Suprapubic skin (tissue), 4 donors: Measurements from ENCODE around the gene CDON. TPM values are rescaled to one million over a fixed set of nuclear protein-coding genes. Genes with fewer than 3 reads are reported as not detected.

ENCODE experiments used
- DNase-seq, 2 donors: peaks; one replicate each; pipeline ENCODE4 v3.0.0-alpha.2; 2019; ENCODE audit warnings: low spot score in 2 of 2
- H3K27ac ChIP-seq: fragments of 200-600 bp; sonication (generic); one replicate; pipeline ENCODE4 v1.5.1; 2019
- H3K27me3 ChIP-seq: fragments of 200-600 bp; sonication (generic); one replicate; pipeline ENCODE4 v1.5.1; 2019
- H3K36me3 ChIP-seq: fragments of 200-600 bp; sonication (generic); one replicate; pipeline ENCODE4 v1.5.1; 2019
- H3K4me1 ChIP-seq: fragments of 200-600 bp; sonication (generic); one replicate; pipeline ENCODE4 v1.5.1; 2019
- H3K4me3 ChIP-seq: fragments of 200-600 bp; sonication (generic); one replicate; pipeline ENCODE4 v1.5.1; 2019; ENCODE audit warnings: mild to moderate bottlenecking
- H3K9me3 ChIP-seq: fragments of 200-600 bp; sonication (generic); one replicate; pipeline ENCODE4 v1.5.1; 2019
- EP300 ChIP-seq: sonication (generic); formaldehyde crosslinking; IDR thresholded peaks from one replicate; pipeline ENCODE4 v1.6.1; 2017; ENCODE audit warnings: antibody characterized with exemption
- POLR2A ChIP-seq, 2 donors: fragments of 450-650 bp; IDR thresholded peaks; one replicate each; pipeline ENCODE4 v1.6.1; 2017; ENCODE audit warnings: antibody characterized with exemption in 2 of 2, mild to moderate bottlenecking in 2 of 2, moderate library complexity in 2 of 2
- POLR2AphosphoS5 ChIP-seq, 3 donors: sonication (generic); formaldehyde crosslinking; IDR thresholded peaks; one replicate each; pipeline ENCODE4 v1.6.1; 2017; ENCODE audit warnings: antibody characterized with exemption in 3 of 3
- WGBS: methylation state at CpG from one replicate; pipeline ENCODE4 v1.1.5; 2018; 5-methylcytosine and 5-hydroxymethylcytosine counted together
- total RNA-seq, 4 donors: library from RNA; depleted of rRNA; stranded (reverse); fragments of >200 nt; gene quantifications; one replicate each; pipeline ENCODE4 v1.1.0, GENCODE V29; 2016
- TF ChIP-seq, protein P1 (sequence below), 2 donors: fragments of 200-600 bp in 1 of 2; fragments of 450-650 bp in 1 of 2; sonication (generic) in 1 of 2; IDR thresholded peaks; one replicate each; pipeline ENCODE4 v1.5.1; 2016 to 2019; ENCODE audit warnings: antibody characterized with exemption in 2 of 2, mild to moderate bottlenecking in 1 of 2, moderate library complexity in 1 of 2

The CDON gene
- total RNA-seq, 4 donors from 2014 or later, result 27.6 to 67.4 (median 43.1) TPM

GRCh38 chr11:126106594-126107328 is 44.1 kb upstream of the CDON start:
- no peaks in the 10 kb centered on the region for H3K27me3 ChIP-seq
- WGBS, result 88% methylated on average over 17 of the region's 17 CpGs
- H3K36me3 ChIP-seq, result no peaks in the 10 kb centered on the region
- no peak overlapping the region for H3K4me3 ChIP-seq
- no peak for DNase-seq
- H3K27ac ChIP-seq, result no peak overlapping the region
- TF ChIP-seq POLR2A (IDR thresholded peaks at IDR 0.05) (no peak), EP300 (no peak), POLR2AphosphoS5 (IDR thresholded peaks at IDR 0.05) (no peak)
- TF ChIP-seq, protein P1, sequence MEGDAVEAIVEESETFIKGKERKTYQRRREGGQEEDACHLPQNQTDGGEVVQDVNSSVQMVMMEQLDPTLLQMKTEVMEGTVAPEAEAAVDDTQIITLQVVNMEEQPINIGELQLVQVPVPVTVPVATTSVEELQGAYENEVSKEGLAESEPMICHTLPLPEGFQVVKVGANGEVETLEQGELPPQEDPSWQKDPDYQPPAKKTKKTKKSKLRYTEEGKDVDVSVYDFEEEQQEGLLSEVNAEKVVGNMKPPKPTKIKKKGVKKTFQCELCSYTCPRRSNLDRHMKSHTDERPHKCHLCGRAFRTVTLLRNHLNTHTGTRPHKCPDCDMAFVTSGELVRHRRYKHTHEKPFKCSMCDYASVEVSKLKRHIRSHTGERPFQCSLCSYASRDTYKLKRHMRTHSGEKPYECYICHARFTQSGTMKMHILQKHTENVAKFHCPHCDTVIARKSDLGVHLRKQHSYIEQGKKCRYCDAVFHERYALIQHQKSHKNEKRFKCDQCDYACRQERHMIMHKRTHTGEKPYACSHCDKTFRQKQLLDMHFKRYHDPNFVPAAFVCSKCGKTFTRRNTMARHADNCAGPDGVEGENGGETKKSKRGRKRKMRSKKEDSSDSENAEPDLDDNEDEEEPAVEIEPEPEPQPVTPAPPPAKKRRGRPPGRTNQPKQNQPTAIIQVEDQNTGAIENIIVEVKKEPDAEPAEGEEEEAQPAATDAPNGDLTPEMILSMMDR (IDR thresholded peaks at IDR 0.05), result no peak
- H3K4me1 ChIP-seq, result peaks cover 9% of the 10 kb centered on the region
- H3K9me3 ChIP-seq, result no peaks in the 10 kb centered on the region

DNA sequence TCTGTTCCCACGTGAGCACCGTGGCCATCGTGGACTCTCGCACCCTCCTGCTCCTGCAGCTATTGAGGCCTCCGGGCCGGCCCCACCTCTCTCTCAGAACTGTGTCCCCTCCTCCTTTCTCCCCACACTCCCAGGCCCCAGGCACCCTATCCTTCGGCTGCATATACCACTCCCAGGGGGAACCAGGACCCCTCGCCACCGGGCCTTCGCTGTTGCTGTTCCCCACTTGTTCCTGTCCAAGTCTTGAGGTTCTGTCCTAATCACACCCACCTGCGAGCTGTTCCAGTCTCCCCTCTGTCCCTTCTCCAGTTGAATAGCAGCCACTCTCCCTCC is 43.0 kb upstream of the CDON start:
- WGBS, result 89% methylated on average over 11 of the region's 11 CpGs
- Histone ChIP-seq H3K4me3 (no peak overlapping the region), H3K4me1 (peaks cover 9% of the 10 kb centered on the region), H3K27ac (no peak overlapping the region), H3K9me3 (no peaks in the 10 kb centered on the region), H3K27me3 (no peaks in the 10 kb centered on the region), H3K36me3 (no peaks in the 10 kb centered on the region)
- no peak for DNase-seq
- TF ChIP-seq POLR2A (IDR thresholded peaks at IDR 0.05), result no peak
- TF ChIP-seq, protein P1 (IDR thresholded peaks at IDR 0.05), result no peak
- no peak for TF ChIP-seq EP300
- TF ChIP-seq POLR2AphosphoS5 (IDR thresholded peaks at IDR 0.05), result no peak

- 90% methylated on average over 10 of the region's 14 CpGs for WGBS
- no peak for DNase-seq
- H3K9me3 ChIP-seq, result no peaks in the 10 kb centered on the region
- no peak overlapping the region for H3K4me3 ChIP-seq
- no peaks in the 10 kb centered on the region for H3K36me3 ChIP-seq
- H3K4me1 ChIP-seq, result peaks cover 9% of the 10 kb centered on the region
- no peaks in the 10 kb centered on the region for H3K27me3 ChIP-seq
- TF ChIP-seq POLR2AphosphoS5 (IDR thresholded peaks at IDR 0.05) (no peak), POLR2A (IDR thresholded peaks at IDR 0.05) (no peak), EP300 (no peak)
- TF ChIP-seq, protein P1 (IDR thresholded peaks at IDR 0.05), result no peak
- no peak overlapping the region for H3K27ac ChIP-seq
Measured at GRCh38 chr11:126105022-126105747, 42.5 kb upstream of the CDON start.

DNA sequence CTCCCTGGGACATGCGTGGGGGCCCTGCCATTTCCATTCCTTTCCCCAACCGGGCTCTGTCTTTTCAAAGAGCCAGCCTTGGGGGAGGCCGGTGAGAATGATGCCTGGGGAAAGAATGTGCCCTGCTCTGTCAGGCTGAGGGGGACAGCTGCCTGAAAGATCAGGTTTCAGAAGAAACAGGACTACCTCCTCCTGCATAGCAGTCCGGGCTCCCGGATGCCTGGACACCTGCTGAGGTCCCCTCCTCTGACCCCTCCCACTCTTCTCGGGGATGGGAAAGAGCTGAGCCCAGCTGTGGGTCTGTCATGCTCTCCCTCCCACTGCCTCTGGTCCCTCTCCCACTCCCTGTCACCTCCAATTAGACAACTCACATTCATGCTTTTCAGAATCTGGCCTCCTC is 41.8 kb upstream of the CDON start:
- 84% methylated on average over 4 of the region's 6 CpGs for WGBS
- Histone ChIP-seq H3K27me3 (no peaks in the 10 kb centered on the region), H3K4me3 (no peak overlapping the region), H3K36me3 (no peaks in the 10 kb centered on the region), H3K4me1 (peaks cover 9% of the 10 kb centered on the region), H3K27ac (no peak overlapping the region), H3K9me3 (no peaks in the 10 kb centered on the region)
- TF ChIP-seq POLR2AphosphoS5 (IDR thresholded peaks at IDR 0.05), result no peak
- TF ChIP-seq POLR2A (IDR thresholded peaks at IDR 0.05), result no peak
- TF ChIP-seq EP300, result no peak
- TF ChIP-seq, protein P1 (IDR thresholded peaks at IDR 0.05), result no peak
- no peak for DNase-seq

GRCh38 chr11:126103150-126103549 is 40.5 kb upstream of the CDON start:
- no peaks in the 10 kb centered on the region for H3K36me3 ChIP-seq
- H3K27me3 ChIP-seq, result no peaks in the 10 kb centered on the region
- WGBS, result 71% methylated on average over 5 of the region's 5 CpGs
- H3K4me3 ChIP-seq, result no peak overlapping the region
- peaks cover 9% of the 10 kb centered on the region for H3K4me1 ChIP-seq
- no peaks in the 10 kb centered on the region for H3K9me3 ChIP-seq
- TF ChIP-seq, protein P1 (IDR thresholded peaks at IDR 0.05), result no peak
- no peak for TF ChIP-seq POLR2AphosphoS5 (IDR thresholded peaks at IDR 0.05)
- H3K27ac ChIP-seq, result peak overlapping the region; percentile 41
- DNase-seq, result no peak
